Activated T-helper 2 cell treated with anti-CD3 and anti-CD28 coated beads, Interferon-gamma antibody, Interleukin-2, Interleukin-4, amounts not matched to agents 10 μg/mL and 5 μg/mL and 100 μg/mL, durations not matched to agents 14 hours and 24 hours and 36 hours (primary cell): ENCODE results near the gene LY6G6F. TPM values are rescaled to one million over a fixed set of nuclear protein-coding genes. Genes with fewer than 3 reads are reported as not detected.
"Not testable (repeated sequence)": the region's sequence is repeated elsewhere in the genome, so short reads cannot be mapped to it uniquely, and the experiment has no call there.

Experiments
- DNase-seq: peaks from one replicate; pipeline ENCODE4 v3.0.0; 2021; ENCODE audit warnings: low spot score
- H3K27ac Mint-ChIP-seq: one replicate; pipeline ENCODE4 v1.8.0; 2021; ENCODE audit warnings: mixed read lengths
- H3K27me3 Mint-ChIP-seq: one replicate; pipeline ENCODE4 v1.8.0; 2021; ENCODE audit warnings: low read depth, mixed read lengths
- H3K36me3 Mint-ChIP-seq: one replicate; pipeline ENCODE4 v1.8.0; 2021; ENCODE audit warnings: low read depth, mixed read lengths
- H3K4me1 Mint-ChIP-seq: one replicate; pipeline ENCODE4 v1.8.0; 2021; ENCODE audit warnings: low read depth, mixed read lengths
- H3K4me3 Mint-ChIP-seq: one replicate; pipeline ENCODE4 v1.8.0; 2021; ENCODE audit warnings: low read depth, mild to moderate bottlenecking, moderate library complexity, mixed read lengths
- H3K9me3 Mint-ChIP-seq: one replicate; pipeline ENCODE4 v1.8.0; 2021; ENCODE audit warnings: mixed read lengths
- intact Hi-C: fragments of 100-400 bp; cut with micrococcal nuclease; formaldehyde crosslinking; loops from one replicate; pipeline ENCODE4 v1.15.1; 2023
- total RNA-seq: library from RNA; stranded (reverse); gene quantifications from 2 replicates; pipeline ENCODE4 v1.2.3, GENCODE V29; 2022

LY6G6F gene
- total RNA-seq, 1 donor from 2014 or later: not detected

DNA sequence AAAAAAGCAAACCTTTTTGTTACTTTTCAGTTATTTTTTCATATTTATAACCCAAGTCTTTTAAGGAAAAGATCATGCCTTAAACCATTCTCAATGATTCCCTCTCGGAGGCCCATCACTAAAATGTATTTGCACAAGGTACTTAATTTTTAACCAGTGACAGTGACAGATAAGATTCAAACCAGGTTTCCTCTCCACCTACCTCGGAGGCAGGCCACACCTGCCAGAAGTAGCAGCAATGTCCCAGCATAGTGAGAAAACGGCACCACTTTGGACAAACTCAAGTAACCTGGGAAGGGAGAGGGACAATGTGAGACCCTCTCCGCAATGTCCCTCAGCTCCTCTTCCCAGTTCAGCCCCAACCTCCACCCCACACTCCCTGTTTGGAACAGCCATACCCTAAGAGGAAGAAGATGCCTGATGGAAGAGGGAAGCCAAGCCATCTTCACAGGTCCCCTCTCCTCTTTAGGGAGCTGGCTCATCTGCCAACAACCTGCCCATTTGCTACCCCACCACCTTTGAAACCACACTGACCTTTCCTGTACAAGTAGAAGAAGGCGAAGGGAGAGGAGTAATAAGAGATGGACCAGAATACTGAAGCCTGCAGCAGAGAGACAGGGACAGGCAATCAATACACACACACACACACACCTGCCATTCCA, 5.8 kb upstream of the LY6G6F start:
- Mint-ChIP-seq H3K4me1 (peaks cover 28% of the 10 kb centered on the region), H3K36me3 (peaks cover 24% of the 10 kb centered on the region), H3K9me3 (no peaks in the 10 kb centered on the region), H3K27ac (no peak overlapping the region), H3K4me3 (peak overlapping the region; percentile 99), H3K27me3 (no peaks in the 10 kb centered on the region)
- no peak for DNase-seq
- intact Hi-C loops: no loop called here

GRCh38 chr6:31701666-31702404, 4.8 kb upstream of the LY6G6F start:
- peak overlapping the region; percentile 99 for H3K4me3 Mint-ChIP-seq
- peaks cover 18% of the 10 kb centered on the region for H3K36me3 Mint-ChIP-seq
- DNase-seq: no peak
- peaks cover 28% of the 10 kb centered on the region for H3K4me1 Mint-ChIP-seq
- H3K9me3 Mint-ChIP-seq: no peaks in the 10 kb centered on the region
- peak overlapping the region; percentile 98 for H3K27ac Mint-ChIP-seq
- intact Hi-C loops: loop anchor here (2.0 kb wide), 1 partner anchor 37 kb away; the partner anchor contains the start of gene GPANK1
- H3K27me3 Mint-ChIP-seq: no peaks in the 10 kb centered on the region

DNA sequence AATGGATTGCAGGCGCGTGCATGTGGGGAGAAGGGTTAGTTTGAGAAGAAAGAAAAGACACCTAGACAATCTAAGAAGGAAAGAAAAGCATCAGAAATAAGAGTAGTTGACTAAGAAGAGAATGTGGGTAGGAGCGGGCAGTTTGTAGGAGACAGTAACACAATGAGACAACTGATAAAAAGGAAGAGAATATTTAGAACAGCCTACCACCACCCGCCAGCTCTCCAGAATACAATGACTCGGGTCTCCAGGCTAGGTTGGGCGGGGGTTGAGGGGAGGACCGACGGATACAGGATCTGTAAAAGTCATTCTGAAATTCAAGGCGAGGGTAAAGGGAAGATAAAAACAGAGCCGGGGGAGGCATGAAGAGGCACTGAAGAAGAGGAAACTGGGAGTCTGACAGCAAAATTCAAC, 4.3 kb upstream of the LY6G6F start:
- peak overlapping the region; percentile 98 for H3K27ac Mint-ChIP-seq
- DNase-seq: no peak
- H3K4me3 Mint-ChIP-seq: peak overlapping the region; percentile 99
- H3K36me3 Mint-ChIP-seq: peaks cover 15% of the 10 kb centered on the region
- peaks cover 26% of the 10 kb centered on the region for H3K4me1 Mint-ChIP-seq
- intact Hi-C loops: loop anchor here (2.0 kb wide), 1 partner anchor 38 kb away; the partner anchor contains the start of gene GPANK1
- H3K9me3 Mint-ChIP-seq: no peaks in the 10 kb centered on the region
- H3K27me3 Mint-ChIP-seq: no peaks in the 10 kb centered on the region

- intact Hi-C loops: loop anchor here (1.0 to 2.0 kb wide), 2 partner anchors 31 to 38 kb away; partner anchors contain the start of gene GPANK1
- Mint-ChIP-seq H3K9me3 (no peaks in the 10 kb centered on the region), H3K36me3 (peaks cover 8% of the 10 kb centered on the region), H3K27ac (peak within 1 kb of the TSS; percentile 98), H3K27me3 (no peaks in the 10 kb centered on the region), H3K4me1 (peaks cover 20% of the 10 kb centered on the region), H3K4me3 (peak within 1 kb of the TSS; percentile 99)
- DNase-seq: peak; percentile 96
These were observed 3.6 kb upstream of the LY6G6F start, which contains the start of gene ABHD16A for GRCh38 chr6:31702819-31703716. TSS of gene ABHD16A (minus strand) at chr6:31703324. CDS start at chr6:31703281, 43 bp downstream.

GRCh38 chr6:31705931-31706330, 735 bp upstream of the LY6G6F start:
- H3K27me3 Mint-ChIP-seq: no peaks in the 10 kb centered on the region
- H3K4me1 Mint-ChIP-seq: peaks cover 20% of the 10 kb centered on the region
- DNase-seq: no peak
- no peak overlapping the region for H3K4me3 Mint-ChIP-seq
- no peak overlapping the region for H3K27ac Mint-ChIP-seq
- H3K36me3 Mint-ChIP-seq: peaks cover 4% of the 10 kb centered on the region
- H3K9me3 Mint-ChIP-seq: no peaks in the 10 kb centered on the region
- intact Hi-C loops: no loop called here

GRCh38 chr6:31707701-31708100, 1.0 kb downstream of the LY6G6F start:
- peaks cover 4% of the 10 kb centered on the region for H3K27me3 Mint-ChIP-seq
- H3K4me3 Mint-ChIP-seq: no peak overlapping the region
- intact Hi-C loops: no loop called here
- no peaks in the 10 kb centered on the region for H3K9me3 Mint-ChIP-seq
- no peak overlapping the region for H3K27ac Mint-ChIP-seq
- H3K36me3 Mint-ChIP-seq: no peaks in the 10 kb centered on the region
- DNase-seq: no peak
- peaks cover 13% of the 10 kb centered on the region for H3K4me1 Mint-ChIP-seq

- Mint-ChIP-seq H3K27me3 (peaks cover 6% of the 10 kb centered on the region), H3K4me3 (no peak overlapping the region), H3K9me3 (no peaks in the 10 kb centered on the region), H3K36me3 (no peaks in the 10 kb centered on the region), H3K27ac (no peak overlapping the region), H3K4me1 (peaks cover 13% of the 10 kb centered on the region)
- DNase-seq: no peak
- intact Hi-C loops: no loop called here
These were observed 1.6 kb downstream of the LY6G6F start for GRCh38 chr6:31708224-31708623.

DNA sequence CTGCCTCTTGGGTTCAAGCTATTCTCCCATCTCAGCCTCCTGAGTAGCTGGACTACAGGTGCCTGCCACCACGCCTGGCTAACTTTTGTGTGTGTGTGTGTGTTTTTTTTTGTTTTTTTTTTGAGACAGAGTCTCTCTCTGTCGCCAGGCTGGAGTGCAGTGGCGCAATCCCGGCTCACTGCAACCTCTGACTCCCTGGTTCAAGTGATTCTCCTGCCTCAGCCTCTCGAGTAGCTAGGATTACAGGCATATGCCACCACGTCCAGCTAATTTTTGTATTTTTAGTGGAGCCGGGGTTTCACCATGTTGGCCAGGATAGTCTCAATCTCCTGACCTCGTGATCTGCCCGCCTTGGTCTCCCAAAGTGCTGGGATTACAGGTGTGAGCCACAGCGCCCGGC, 2.5 kb downstream of the LY6G6F start:
- intact Hi-C loops, H3K4me3 Mint-ChIP-seq, H3K27me3 Mint-ChIP-seq, H3K27ac Mint-ChIP-seq, H3K36me3 Mint-ChIP-seq, DNase-seq, H3K9me3 Mint-ChIP-seq, H3K4me1 Mint-ChIP-seq: not testable (repeated sequence)

- Mint-ChIP-seq H3K9me3 (no peaks in the 10 kb centered on the region), H3K36me3 (no peaks in the 10 kb centered on the region), H3K27me3 (peaks cover 9% of the 10 kb centered on the region), H3K4me1 (peaks cover 9% of the 10 kb centered on the region), H3K4me3 (no peak overlapping the region), H3K27ac (no peak overlapping the region)
- intact Hi-C loops: no loop called here
- DNase-seq: no peak
These were observed 4.0 kb downstream of the LY6G6F start for GRCh38 chr6:31710523-31711219.

DNA sequence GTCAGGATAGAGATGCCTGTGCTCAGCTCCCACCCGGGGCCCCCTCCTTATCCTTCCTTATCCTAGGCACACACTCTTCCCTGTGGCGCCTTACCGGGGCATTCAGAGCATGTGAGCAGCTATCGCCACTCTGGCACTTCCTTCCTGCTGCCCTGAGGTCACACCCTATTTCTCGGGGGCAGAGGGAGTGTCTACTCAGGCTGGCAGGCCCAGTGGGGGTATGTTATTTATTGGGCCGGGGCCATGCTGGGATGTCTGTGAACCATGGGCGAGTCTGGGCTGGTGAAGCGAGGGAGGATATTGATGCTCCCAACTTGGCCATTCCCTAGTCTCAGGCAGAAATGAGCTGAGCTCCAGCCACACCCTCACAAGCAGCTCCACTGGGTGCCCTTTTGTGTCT, 4.6 kb downstream of the LY6G6F start:
- peaks cover 9% of the 10 kb centered on the region for H3K27me3 Mint-ChIP-seq
- H3K27ac Mint-ChIP-seq: no peak overlapping the region
- H3K36me3 Mint-ChIP-seq: no peaks in the 10 kb centered on the region
- H3K9me3 Mint-ChIP-seq: no peaks in the 10 kb centered on the region
- H3K4me3 Mint-ChIP-seq: no peak overlapping the region
- H3K4me1 Mint-ChIP-seq: peaks cover 9% of the 10 kb centered on the region
- intact Hi-C loops: no loop called here
- no peak for DNase-seq

GRCh38 chr6:31712296-31712695, 5.6 kb downstream of the LY6G6F start:
- intact Hi-C loops: no loop called here
- DNase-seq: no peak
- Mint-ChIP-seq H3K27me3 (peaks cover 9% of the 10 kb centered on the region), H3K36me3 (no peaks in the 10 kb centered on the region), H3K4me3 (no peak overlapping the region), H3K4me1 (peaks cover 9% of the 10 kb centered on the region), H3K27ac (no peak overlapping the region), H3K9me3 (no peaks in the 10 kb centered on the region)

DNA sequence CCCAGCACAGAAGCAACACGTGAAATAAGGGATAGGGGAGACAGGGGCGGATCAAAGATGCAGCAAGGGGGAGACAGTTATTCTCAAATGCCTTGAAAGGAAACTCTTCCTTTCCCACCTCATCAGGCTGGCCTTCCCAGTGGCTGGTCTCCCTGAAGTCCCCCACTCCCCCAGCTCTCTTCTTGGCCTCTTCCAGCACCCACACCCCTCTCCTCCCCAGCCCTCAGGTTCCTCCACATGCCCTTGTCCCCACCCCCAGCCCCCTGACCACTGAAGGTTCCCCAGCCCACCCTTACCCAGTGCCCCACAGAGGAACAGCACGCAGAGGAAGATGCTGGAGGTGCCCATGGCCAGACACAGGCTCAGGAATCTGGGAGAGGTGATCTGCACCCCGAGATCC, 6.8 kb downstream of the LY6G6F start:
- peaks cover 9% of the 10 kb centered on the region for H3K27me3 Mint-ChIP-seq
- no peak overlapping the region for H3K27ac Mint-ChIP-seq
- H3K4me1 Mint-ChIP-seq: peaks cover 9% of the 10 kb centered on the region
- no peaks in the 10 kb centered on the region for H3K9me3 Mint-ChIP-seq
- no peak overlapping the region for H3K4me3 Mint-ChIP-seq
- DNase-seq: no peak
- H3K36me3 Mint-ChIP-seq: no peaks in the 10 kb centered on the region
- intact Hi-C loops: no loop called here
